BE2C (cell line): ENCODE data around the gene MIEF2.

ENCODE experiments used
- DNase-seq: peaks from one replicate; pipeline ENCODE4 v3.0.0-alpha.2; 2020
- H3K27me3 ChIP-seq: fragments of 250-450 bp; sonication (Bioruptor Pico); 2 replicates; pipeline ENCODE4 v1.5.1; 2020; ENCODE audit warnings: mild to moderate bottlenecking
- H3K36me3 ChIP-seq: fragments of 250-450 bp; sonication (Bioruptor Pico); 2 replicates; pipeline ENCODE4 v1.5.1; 2020; ENCODE audit warnings: mild to moderate bottlenecking
- H3K4me1 ChIP-seq: fragments of 250-450 bp; sonication (Bioruptor Pico); 2 replicates; pipeline ENCODE4 v1.5.1; 2020
- H3K4me3 ChIP-seq: 2 replicates; pipeline ENCODE4 v1.5.1; 2011; ENCODE audit warnings: low read depth, low read length
- H3K9me3 ChIP-seq: fragments of 250-450 bp; sonication (Bioruptor Pico); 2 replicates; pipeline ENCODE4 v1.5.1; 2020
- CTCF ChIP-seq: IDR thresholded peaks from 2 replicates; pipeline ENCODE4 v1.5.1; 2012; ENCODE audit warnings: mild to moderate bottlenecking, low read depth, low read length

The MIEF2 gene

GRCh38 chr17:18261146-18261515, 669 bp downstream of the MIEF2 start:
- no peaks in the 10 kb centered on the region; the same call in 1 of the 2 replicates for H3K4me1 ChIP-seq
- H3K4me3 ChIP-seq, result peak overlapping the region; percentile 68
- no peaks in the 10 kb centered on the region for H3K9me3 ChIP-seq
- no peaks in the 10 kb centered on the region for H3K27me3 ChIP-seq
- no peak for DNase-seq
- no peaks in the 10 kb centered on the region for H3K36me3 ChIP-seq
- no peak for TF ChIP-seq CTCF

- Histone ChIP-seq H3K36me3 (no peaks in the 10 kb centered on the region), H3K27me3 (no peaks in the 10 kb centered on the region), H3K4me3 (no peak overlapping the region), H3K9me3 (no peaks in the 10 kb centered on the region), H3K4me1 (no peaks in the 10 kb centered on the region; the same call in 1 of the 2 replicates)
- TF ChIP-seq CTCF, result no peak
- no peak for DNase-seq
These were observed 1.2 kb downstream of the MIEF2 start for GRCh38 chr17:18261659-18262058.

- Histone ChIP-seq H3K36me3 (no peaks in the 10 kb centered on the region), H3K27me3 (no peaks in the 10 kb centered on the region), H3K4me3 (no peak overlapping the region), H3K4me1 (no peaks in the 10 kb centered on the region; the same call in 1 of the 2 replicates), H3K9me3 (no peaks in the 10 kb centered on the region)
- DNase-seq, result no peak
- no peak for TF ChIP-seq CTCF
These were observed 1.6 kb downstream of the MIEF2 start for GRCh38 chr17:18262111-18262510.

- no peaks in the 10 kb centered on the region for H3K9me3 ChIP-seq
- no peaks in the 10 kb centered on the region; the same call in 1 of the 2 replicates for H3K4me1 ChIP-seq
- TF ChIP-seq CTCF, result no peak
- no peaks in the 10 kb centered on the region for H3K36me3 ChIP-seq
- DNase-seq, result no peak
- H3K27me3 ChIP-seq, result no peaks in the 10 kb centered on the region
- no peak overlapping the region for H3K4me3 ChIP-seq
These were observed 2.2 kb downstream of the MIEF2 start for GRCh38 chr17:18262641-18263040.

- no peaks in the 10 kb centered on the region for H3K36me3 ChIP-seq
- no peaks in the 10 kb centered on the region for H3K4me1 ChIP-seq
- no peaks in the 10 kb centered on the region for H3K9me3 ChIP-seq
- TF ChIP-seq CTCF, result no peak
- no peaks in the 10 kb centered on the region for H3K27me3 ChIP-seq
- no peak for DNase-seq
- no peak overlapping the region for H3K4me3 ChIP-seq
These were observed 3.6 kb downstream of the MIEF2 start for GRCh38 chr17:18263885-18264682.

GRCh38 chr17:18267366-18267765, 6.9 kb downstream of the MIEF2 start:
- Histone ChIP-seq H3K36me3 (no peaks in the 10 kb centered on the region), H3K4me1 (no peaks in the 10 kb centered on the region), H3K9me3 (no peaks in the 10 kb centered on the region), H3K4me3 (no peak overlapping the region), H3K27me3 (no peaks in the 10 kb centered on the region)
- no peak for TF ChIP-seq CTCF
- peak; percentile 36 for DNase-seq
